Upper lobe of right lung (tissue), 1 donor: ENCODE measurements around the gene ZNF416. TPM values are rescaled to one million over a fixed set of nuclear protein-coding genes. Genes with fewer than 3 reads are reported as not detected.

Source experiments
- ATAC-seq: fragments of 200-7000 bp; cut with Tn5 transposase; one replicate; pipeline ENCODE4 v1.9.1; 2020; ENCODE audit warnings: mild to moderate bottlenecking, moderate library complexity
- DNase-seq: peaks from one replicate; pipeline ENCODE4 v3.0.0-alpha.2; 2020
- H3K27ac ChIP-seq: fragments of 200-600 bp; one replicate; pipeline ENCODE4 v1.8.0; 2022
- H3K27me3 ChIP-seq: fragments of 200-600 bp; one replicate; pipeline ENCODE4 v1.8.0; 2022; ENCODE audit warnings: mild to moderate bottlenecking
- H3K36me3 ChIP-seq: fragments of 200-600 bp; one replicate; pipeline ENCODE4 v1.8.0; 2022
- H3K4me1 ChIP-seq: fragments of 200-600 bp; one replicate; pipeline ENCODE4 v1.8.0; 2022
- H3K4me3 ChIP-seq: fragments of 200-600 bp; one replicate; pipeline ENCODE4 v1.8.0; 2022; ENCODE audit warnings: mild to moderate bottlenecking
- H3K9me3 ChIP-seq: fragments of 200-600 bp; one replicate; pipeline ENCODE4 v1.8.0; 2022
- CTCF ChIP-seq: fragments of 200-600 bp; IDR thresholded peaks from one replicate; pipeline ENCODE4 v1.8.0; 2022; ENCODE audit warnings: antibody characterized with exemption
- intact Hi-C: fragments of 100-400 bp; cut with DNase I; formaldehyde crosslinking; loops from one replicate; pipeline ENCODE4 v1.11.0; 2022
- total RNA-seq: library from RNA; stranded (reverse); fragmentation: NEBNext Ultra II Directional; extraction: Animal tissue kit (Norgen Biotek cat#: 25700); gene quantifications from one replicate; pipeline ENCODE4 v1.2.1, GENCODE V29; 2021
- donor health status: DM: no; HTN: yes; CAD: no; lungs with severe emphysema.

The ZNF416 gene
- total RNA-seq, 1 donor from 2014 or later, result 5.6 TPM

DNA sequence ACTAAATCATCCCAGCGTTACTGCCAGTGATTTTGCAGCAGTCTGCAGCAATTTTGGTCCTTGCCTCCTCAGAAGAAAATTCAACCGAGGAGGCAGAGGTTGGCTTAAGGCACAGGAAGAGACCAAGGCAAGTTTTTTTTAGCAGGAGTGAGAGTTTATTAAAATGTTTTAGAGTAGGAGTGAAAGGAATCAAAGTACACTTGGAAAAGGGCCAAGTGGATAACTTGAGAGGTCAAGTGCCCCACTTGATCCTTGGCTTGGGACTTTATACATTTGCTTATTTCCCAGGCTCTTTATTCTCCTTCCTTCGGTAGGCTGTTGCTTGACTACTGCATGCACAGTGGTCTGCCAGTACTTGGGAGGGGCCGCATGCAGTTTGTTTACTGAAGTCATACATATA, 32.4 kb upstream of the ZNF416 start:
- H3K36me3 ChIP-seq, result peaks cover 3% of the 10 kb centered on the region
- DNase-seq (no peak), ATAC-seq (no peak)
- H3K4me3 ChIP-seq, result no peak overlapping the region
- intact Hi-C loops, result no loop called here
- no peaks in the 10 kb centered on the region for H3K27me3 ChIP-seq
- peaks cover 22% of the 10 kb centered on the region for H3K9me3 ChIP-seq
- H3K4me1 ChIP-seq, result no peaks in the 10 kb centered on the region
- no peak overlapping the region for H3K27ac ChIP-seq
- TF ChIP-seq CTCF, result no peak

- TF ChIP-seq CTCF, result no peak
- H3K9me3 ChIP-seq, result peaks cover 17% of the 10 kb centered on the region
- H3K27me3 ChIP-seq, result no peaks in the 10 kb centered on the region
- H3K4me1 ChIP-seq, result no peaks in the 10 kb centered on the region
- intact Hi-C loops, result no loop called here
- no peak overlapping the region for H3K4me3 ChIP-seq
- no peak for ATAC-seq
- DNase-seq, result no peak
- no peak overlapping the region for H3K27ac ChIP-seq
- peaks cover 14% of the 10 kb centered on the region for H3K36me3 ChIP-seq
These were observed 28.2 kb upstream of the ZNF416 start for GRCh38 chr19:57606931-57607330.

DNA sequence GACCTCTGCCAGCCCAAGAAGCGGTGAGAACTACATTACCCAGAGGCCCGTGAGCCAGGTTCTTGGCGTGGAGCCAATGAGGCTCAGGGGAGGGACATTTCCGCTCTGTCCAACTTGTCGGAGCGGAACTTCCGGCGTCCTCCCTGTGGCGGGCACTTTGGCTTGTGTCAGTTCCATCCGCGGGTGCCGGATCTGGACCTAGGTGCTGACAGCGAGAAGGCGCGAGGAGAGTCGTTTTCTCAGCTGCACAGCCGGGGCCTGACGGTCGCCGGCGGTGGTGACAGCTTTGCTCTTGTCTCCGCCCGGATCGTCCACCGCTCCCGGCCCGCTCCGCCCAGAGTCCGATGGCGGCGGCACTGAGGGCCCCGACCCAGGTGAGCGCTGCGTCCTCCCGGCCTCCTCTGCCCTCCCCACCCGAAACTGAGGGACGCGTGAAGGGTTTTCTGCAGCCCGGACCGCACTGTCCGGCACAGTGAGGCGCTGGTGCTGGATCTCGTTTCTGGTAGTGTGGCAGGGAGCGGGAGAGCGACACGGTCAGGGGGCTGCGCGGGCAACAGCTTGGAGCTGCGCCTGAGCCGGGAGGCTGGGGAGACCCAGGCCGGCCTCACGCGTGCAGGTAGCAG, 21.2 kb upstream of the ZNF416 start, which contains the start of gene ZNF530:
TSS of gene ZNF530 (plus strand) at position 125 of the 623 bp plus-strand sequence. CDS start 4,461 bp downstream, outside the sequence.
- no peaks in the 10 kb centered on the region for H3K9me3 ChIP-seq
- no peak for TF ChIP-seq CTCF
- no peak within 1 kb of the TSS for H3K27ac ChIP-seq
- ATAC-seq (peak; percentile 99), DNase-seq (peak; percentile 95)
- H3K36me3 ChIP-seq, result peaks cover 1% of the 10 kb centered on the region
- H3K27me3 ChIP-seq, result no peaks in the 10 kb centered on the region
- H3K4me1 ChIP-seq, result peaks cover 10% of the 10 kb centered on the region
- intact Hi-C loops, result no loop called here
- H3K4me3 ChIP-seq, result peak within 1 kb of the TSS; percentile 64

DNA sequence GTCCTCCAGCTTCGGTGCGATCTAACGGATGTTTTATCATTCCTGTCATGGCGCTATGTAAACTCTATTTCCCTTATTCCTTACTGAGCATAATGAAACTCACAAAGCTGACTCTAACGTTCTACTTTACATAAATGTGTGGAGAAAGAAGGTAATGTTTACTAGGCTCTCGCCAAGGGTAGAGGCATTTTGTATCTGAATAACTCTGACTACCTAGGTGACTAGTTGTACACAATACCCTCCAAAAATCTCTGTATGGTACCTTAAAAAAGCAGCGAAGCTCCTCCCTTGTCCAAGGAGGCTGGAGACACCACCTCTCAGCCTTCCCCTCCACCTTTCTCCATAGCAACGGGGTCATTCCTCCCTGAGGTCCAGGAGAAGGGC, 20.7 kb upstream of the ZNF416 start:
- no peaks in the 10 kb centered on the region for H3K36me3 ChIP-seq
- no peak for DNase-seq

DNA sequence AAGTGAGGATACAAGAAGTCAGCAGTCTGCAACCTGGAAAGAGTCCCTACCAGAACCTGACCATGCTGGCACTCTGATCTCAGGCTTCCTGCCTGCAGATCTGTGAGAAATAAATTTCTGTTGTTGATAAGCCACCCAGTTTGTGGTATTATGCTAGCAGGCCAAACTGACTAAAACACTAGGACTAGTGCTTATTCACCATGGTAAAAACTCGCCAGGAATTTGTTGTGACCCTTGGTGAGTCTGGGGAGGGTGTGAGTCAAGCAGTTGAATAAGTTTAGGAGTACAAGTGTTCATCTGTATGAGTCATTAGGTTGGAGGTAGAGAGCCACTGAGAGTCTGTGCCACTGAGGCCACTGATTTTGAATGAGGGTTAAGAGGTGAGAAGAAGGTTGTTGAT, 8.8 kb upstream of the ZNF416 start:
- ATAC-seq (no peak), DNase-seq (no peak)
- no peaks in the 10 kb centered on the region for H3K27me3 ChIP-seq
- intact Hi-C loops, result no loop called here
- H3K9me3 ChIP-seq, result peaks cover 56% of the 10 kb centered on the region
- H3K36me3 ChIP-seq, result no peaks in the 10 kb centered on the region
- no peak for TF ChIP-seq CTCF
- no peak overlapping the region for H3K27ac ChIP-seq
- H3K4me3 ChIP-seq, result no peak overlapping the region
- peaks cover 14% of the 10 kb centered on the region for H3K4me1 ChIP-seq

More for the DNA sequence above, 20.7 kb upstream of the ZNF416 start:
- Histone ChIP-seq H3K27ac (no peak overlapping the region), H3K9me3 (no peaks in the 10 kb centered on the region), H3K4me1 (peaks cover 10% of the 10 kb centered on the region), H3K27me3 (no peaks in the 10 kb centered on the region), H3K4me3 (peak overlapping the region; percentile 64)
- intact Hi-C loops, result no loop called here
- ATAC-seq, result no peak
- TF ChIP-seq CTCF, result no peak
